ENCODE measurements around the gene TMEM106A. TPM values are rescaled to one million over a fixed set of nuclear protein-coding genes. Genes with fewer than 3 reads are reported as not detected.
"Not testable (repeated sequence)": the region's sequence is repeated elsewhere in the genome, so short reads cannot be mapped to it uniquely, and the experiment has no call there.

The TMEM106A gene, protein sequence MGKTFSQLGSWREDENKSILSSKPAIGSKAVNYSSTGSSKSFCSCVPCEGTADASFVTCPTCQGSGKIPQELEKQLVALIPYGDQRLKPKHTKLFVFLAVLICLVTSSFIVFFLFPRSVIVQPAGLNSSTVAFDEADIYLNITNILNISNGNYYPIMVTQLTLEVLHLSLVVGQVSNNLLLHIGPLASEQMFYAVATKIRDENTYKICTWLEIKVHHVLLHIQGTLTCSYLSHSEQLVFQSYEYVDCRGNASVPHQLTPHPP
- 0.93 and 1.4 TPM in 2 replicates for total RNA-seq (2014; rRNA removed; shearing (Covaris generic))
- 2.2 and 2.3 TPM in 2 replicates for polyA plus RNA-seq (2015; cell fraction: cytosol; rRNA removed)
- 7.2 and 7.5 TPM in 2 replicates for polyA plus RNA-seq (2015; cell fraction: nucleus; rRNA removed)

GRCh38 chr17:43211480-43212402 lies at the start of gene TMEM106A:
Gene TMEM106A, plus strand, starts transcription at chr17:43211875. Its CDS starts 1,167 bp downstream, at chr17:43213042.
- DNase-seq (ENCODE audit: low read depth) = peak; percentile 63

DNA sequence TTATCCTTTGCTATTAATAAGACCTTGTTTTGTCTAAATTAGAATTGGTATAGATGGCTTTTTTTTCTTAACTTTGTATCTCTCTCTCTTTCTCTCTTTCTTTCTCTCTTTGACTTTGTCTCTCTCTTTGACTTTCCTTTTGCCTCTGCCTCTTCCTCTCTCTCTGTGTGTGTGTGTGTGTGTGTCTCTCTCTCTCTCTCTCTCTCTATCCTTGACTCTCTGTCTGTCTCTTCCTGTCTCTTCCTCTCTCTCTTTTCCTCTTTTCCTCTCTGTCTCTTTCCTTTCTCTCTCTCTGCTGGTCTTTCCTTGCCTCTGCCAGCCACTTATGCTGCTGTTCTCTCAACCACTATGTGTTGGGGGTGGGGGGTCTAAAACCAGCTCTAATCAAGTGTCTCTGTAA lies 45.7 kb upstream of the TMEM106A start:
- DNase-seq (ENCODE audit: low read depth) = not testable (repeated sequence)

DNA sequence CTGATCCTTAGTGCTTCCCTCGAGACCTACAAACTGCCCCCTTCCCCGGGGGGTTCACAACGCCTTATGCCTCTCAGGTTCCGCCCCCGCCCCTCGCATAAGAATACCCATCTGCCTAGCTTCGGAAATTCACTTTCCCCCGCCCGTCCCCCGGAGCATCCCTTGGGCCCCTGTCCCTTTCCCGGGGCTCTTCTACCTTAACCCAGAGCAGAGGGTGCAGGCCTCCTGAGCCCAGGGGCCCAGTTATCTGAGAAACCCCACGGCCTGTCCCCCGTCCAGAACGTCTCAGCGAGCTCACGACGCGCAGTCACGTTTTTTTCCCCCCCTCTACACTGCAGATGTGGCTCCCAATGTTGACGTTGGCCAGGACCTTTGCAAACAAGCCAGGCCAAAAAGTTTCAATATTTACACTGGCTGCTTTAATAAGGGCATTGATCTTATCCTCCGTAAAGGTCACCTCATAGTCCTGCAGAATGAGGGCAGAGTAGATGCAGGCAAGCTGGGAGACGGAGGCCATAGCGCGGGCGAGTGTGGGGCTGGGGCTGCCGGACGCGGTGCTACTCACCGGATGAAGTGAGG lies 42.0 kb upstream of the TMEM106A start:
- no peak for DNase-seq (ENCODE audit: low read depth)

- peak; percentile 97 for DNase-seq (ENCODE audit: low read depth)
Measured at GRCh38 chr17:43170140-43170765, 41.4 kb upstream of the TMEM106A start.

GRCh38 chr17:43170766-43171585 lies 40.7 kb upstream of the TMEM106A start, which contains the start of gene NBR1:
Gene NBR1, plus strand, starts transcription at chr17:43171214. Its CDS starts 4,586 bp downstream, at chr17:43175800.
- peak; percentile 98 for DNase-seq (ENCODE audit: low read depth)

DNA sequence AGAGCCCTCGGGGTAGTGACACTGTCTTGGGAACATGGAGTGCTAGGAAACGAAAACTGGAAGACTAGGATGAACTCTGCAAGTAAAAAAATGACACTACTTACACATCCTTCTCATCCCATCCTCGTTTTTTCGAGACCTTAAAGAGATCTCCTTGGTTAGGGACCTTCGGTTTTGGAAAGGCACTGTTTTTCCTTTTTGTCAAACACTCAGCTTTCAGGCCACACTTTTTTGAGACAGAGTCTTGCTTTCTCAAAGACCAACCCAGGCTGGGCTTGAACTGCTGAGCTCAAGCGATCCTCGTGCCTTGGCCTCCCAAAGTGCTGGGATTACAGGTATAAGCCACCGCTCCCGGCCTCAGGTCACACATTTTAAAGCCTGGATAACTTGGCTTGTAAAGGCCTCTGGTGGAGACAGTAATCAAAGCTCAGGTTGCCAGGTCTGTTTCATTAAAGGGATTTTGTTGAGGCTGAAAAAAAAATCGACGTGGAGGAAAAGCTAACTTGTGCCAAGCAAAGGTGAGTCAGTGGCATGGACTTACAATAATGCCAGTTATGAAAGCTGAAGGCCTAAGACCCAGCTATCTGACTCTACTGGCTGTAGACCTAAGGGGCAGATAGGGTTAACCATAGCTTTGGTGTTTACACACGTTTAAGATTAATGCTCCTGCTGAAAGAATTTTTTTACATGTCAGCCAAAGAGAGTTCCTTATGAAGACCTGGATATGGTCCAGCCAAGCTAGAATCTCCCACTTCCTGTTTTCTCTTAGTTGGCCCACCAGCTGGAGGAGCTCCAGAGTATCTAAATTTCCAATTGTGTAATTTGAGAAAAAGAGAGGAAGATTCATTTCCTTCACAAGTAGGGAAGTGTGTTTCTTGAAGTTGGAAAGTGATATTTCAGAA lies 39.8 kb upstream of the TMEM106A start:
- peak; percentile 96 for DNase-seq (ENCODE audit: low read depth)

DNA sequence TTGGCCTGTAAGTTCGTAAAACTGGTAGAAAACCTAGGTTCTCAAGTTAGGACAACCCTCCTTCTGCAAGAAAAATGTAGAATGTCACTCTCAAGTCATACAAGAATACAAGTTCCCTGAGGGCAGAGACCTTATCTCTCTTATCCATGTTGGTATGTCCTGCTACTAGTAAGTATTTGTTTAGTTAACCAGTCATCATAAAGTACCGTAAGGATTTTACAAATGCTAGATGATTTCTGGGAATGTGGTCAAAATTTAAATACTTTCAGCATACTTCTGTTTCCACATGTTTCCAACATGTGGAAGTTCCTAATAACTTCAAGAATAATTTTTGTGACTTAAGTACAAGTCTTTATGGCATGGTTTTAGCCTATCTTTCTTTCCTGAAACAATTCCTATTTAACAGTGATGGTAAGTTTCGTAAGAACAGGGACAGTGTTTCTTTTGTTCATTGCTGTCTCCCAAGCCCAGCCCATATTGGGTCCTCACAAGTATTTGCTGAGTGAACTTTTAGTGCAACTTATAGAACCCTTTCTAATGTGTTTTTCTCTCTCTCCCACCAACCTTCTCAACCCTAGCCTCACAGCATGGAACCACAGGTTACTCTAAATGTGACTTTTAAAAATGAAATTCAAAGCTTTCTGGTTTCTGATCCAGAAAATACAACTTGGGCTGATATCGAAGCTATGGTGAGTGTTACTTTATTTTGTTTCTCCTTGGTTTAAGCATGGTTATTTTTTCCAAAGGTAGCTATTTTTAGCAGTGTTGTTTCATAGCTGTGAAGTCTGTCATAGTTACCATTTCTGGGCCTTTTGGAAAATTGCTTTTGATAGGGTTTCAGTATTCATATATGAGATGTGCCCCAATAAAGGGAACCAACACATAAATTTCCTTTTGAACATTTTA lies 36.2 kb upstream of the TMEM106A start:
- DNase-seq (ENCODE audit: low read depth) = no peak

DNA sequence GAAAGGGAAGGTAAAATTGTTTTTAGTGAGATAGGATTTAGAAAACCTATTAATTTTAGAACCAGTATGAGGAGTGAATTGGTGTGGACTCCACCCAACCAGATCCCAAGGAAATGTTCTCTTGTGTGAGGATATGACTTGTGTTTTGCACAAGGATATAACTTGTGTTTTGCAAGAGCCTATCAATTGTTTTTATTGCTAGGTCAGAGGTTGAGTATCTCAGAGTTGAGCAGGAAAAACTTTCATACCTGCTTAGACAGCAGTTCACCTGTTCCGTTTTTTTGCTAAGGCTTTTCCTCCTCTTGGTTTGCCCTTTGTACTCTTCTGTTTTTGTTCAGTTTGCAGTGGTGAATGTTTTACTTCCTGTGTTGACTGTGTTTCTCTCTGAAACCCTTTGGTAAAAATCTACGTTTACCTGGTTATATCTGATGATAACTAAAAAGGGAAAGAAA lies 35.5 kb upstream of the TMEM106A start:
- no peak for DNase-seq (ENCODE audit: low read depth)

DNA sequence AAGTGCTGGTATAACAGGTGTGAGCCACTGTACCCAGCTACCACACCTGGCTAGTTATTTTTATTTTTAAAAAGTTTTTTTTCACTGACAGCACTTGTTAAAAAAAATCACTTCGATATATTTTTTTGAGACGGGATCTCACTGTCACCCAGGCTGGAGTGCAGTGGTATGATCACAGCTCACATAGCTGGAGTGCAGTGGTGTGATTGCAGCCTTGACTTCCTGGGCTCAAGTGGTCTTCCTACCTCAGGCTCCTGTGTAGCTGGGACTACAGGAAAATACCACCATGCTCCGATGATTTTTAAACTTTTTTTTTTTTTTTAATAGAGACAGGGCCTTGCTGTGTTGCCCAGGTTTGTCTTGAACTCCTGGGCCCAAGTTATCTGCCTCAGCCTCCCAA lies 27.8 kb upstream of the TMEM106A start:
- DNase-seq (ENCODE audit: low read depth) = no peak

- DNase-seq (ENCODE audit: low read depth) = not testable (repeated sequence)
Measured at GRCh38 chr17:43186656-43187055, 25.0 kb upstream of the TMEM106A start.

GRCh38 chr17:43193251-43193650 lies 18.4 kb upstream of the TMEM106A start:
- DNase-seq (ENCODE audit: low read depth) = no peak

- DNase-seq (ENCODE audit: low read depth) = no peak
Measured at GRCh38 chr17:43199633-43200032, 12.0 kb upstream of the TMEM106A start.

DNA sequence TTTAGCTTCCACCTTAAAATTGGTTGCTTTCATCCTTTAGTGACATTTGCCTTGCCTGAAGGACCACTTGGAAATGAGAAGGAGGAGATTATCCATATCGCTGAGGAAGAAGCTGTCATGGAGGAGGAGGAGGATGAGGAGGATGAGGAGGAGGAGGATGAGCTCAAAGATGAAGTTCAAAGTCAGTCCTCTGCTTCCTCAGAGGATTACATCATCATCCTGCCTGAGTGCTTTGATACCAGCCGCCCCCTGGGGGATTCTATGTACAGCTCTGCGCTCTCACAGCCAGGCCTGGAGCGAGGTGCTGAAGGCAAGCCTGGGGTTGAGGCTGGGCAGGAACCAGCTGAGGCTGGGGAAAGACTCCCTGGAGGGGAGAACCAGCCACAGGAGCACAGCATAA lies 11.5 kb upstream of the TMEM106A start:
- DNase-seq (ENCODE audit: low read depth) = peak; percentile 14

- not testable (repeated sequence) for DNase-seq (ENCODE audit: low read depth)
Measured at GRCh38 chr17:43203013-43203412, 8.7 kb upstream of the TMEM106A start.

GRCh38 chr17:43210576-43210975 lies 1.1 kb upstream of the TMEM106A start:
- DNase-seq (ENCODE audit: low read depth) = no peak

GRCh38 chr17:43211123-43211479 lies 574 bp upstream of the TMEM106A start:
- DNase-seq (ENCODE audit: low read depth) = no peak

- DNase-seq (ENCODE audit: low read depth) = no peak
Measured at GRCh38 chr17:43212641-43213490, 1.2 kb downstream of the TMEM106A start.
